SK-N-SH (cell line): ENCODE data around the gene SLC6A9. TPM values are rescaled to one million over a fixed set of nuclear protein-coding genes. Genes with fewer than 3 reads are reported as not detected.

Experiments used
- CTCF ChIA-PET: fragments of 300-600, 350-600 bp; formaldehyde crosslinking; extraction: SDS; loops from one replicate; lab custom pipeline; 2021; lab: Yijun Ruan, JAX
- POLR2A ChIA-PET: fragments of 350-600 bp; sonication (Branson Sonifier 250); formaldehyde crosslinking; extraction: SDS; loops from one replicate; lab custom pipeline; 2020; ENCODE audit warnings: antibody characterized with exemption, inconsistent platforms; lab: Yijun Ruan, JAX
- DNase-seq: peaks from one replicate; pipeline ENCODE4 v3.0.0; 2012
- H2AFZ ChIP-seq: fragments of 200-600 bp; sonication (generic); 2 replicates; pipeline ENCODE4 v1.8.1; 2016; ENCODE audit warnings: antibody characterized with exemption, mild to moderate bottlenecking, low read depth
- H3F3A ChIP-seq: fragments of 200-600 bp; sonication (generic); replicated peaks from 2 replicates; pipeline ENCODE3; 2016; ENCODE audit warnings: antibody characterized with exemption, mild to moderate bottlenecking; ENCODE audit not compliant: insufficient read depth
- H3K27ac ChIP-seq, 2 experiments: fragments of 200-500 bp in 1 of 2; fragments of 200-600 bp in 1 of 2; sonication (Bioruptor generic) in 1 of 2; sonication (generic), shearing (Covaris generic) in 1 of 2; 2 replicates each; pipeline versions ENCODE4 v1.5.1 to v1.6.1; 2014 to 2016; ENCODE audit warnings: low read depth in 2 of 2, inconsistent platforms in 1 of 2, low read length in 1 of 2, mild to moderate bottlenecking in 1 of 2, mixed read lengths in 1 of 2
- H3K27me3 ChIP-seq: fragments of 200-600 bp; sonication (generic), shearing (Covaris generic); 2 replicates; pipeline ENCODE4 v1.6.1; 2016; ENCODE audit warnings: mixed run types; ENCODE audit not compliant: insufficient read depth
- H3K36me3 ChIP-seq, 2 experiments: fragments of 200-500 bp in 1 of 2; fragments of 200-600 bp in 1 of 2; sonication (Bioruptor generic) in 1 of 2; sonication (generic) in 1 of 2; replicated peaks in 1 of 2; 2 replicates each; pipeline versions ENCODE3 to v1.5.1; 2014 to 2016; ENCODE audit warnings: low read length in 1 of 2, mild to moderate bottlenecking in 1 of 2; ENCODE audit not compliant: insufficient read depth in 2 of 2, control insufficient read depth in 1 of 2
- H3K4me1 ChIP-seq, 2 experiments: fragments of 200-500 bp in 1 of 2; fragments of 200-600 bp in 1 of 2; sonication (Bioruptor generic) in 1 of 2; sonication (generic), shearing (Covaris generic) in 1 of 2; 2 replicates each; pipeline versions ENCODE4 v1.5.1 to v1.6.1; 2014 to 2016; ENCODE audit warnings: low read depth in 1 of 2, low read length in 1 of 2, mixed run types in 1 of 2; ENCODE audit not compliant: insufficient read depth in 2 of 2, control insufficient read depth in 1 of 2
- H3K4me2 ChIP-seq: fragments of 200-600 bp; sonication (generic), shearing (Covaris generic); 2 replicates; pipeline ENCODE4 v1.6.1; 2017; ENCODE audit warnings: mixed run types
- H3K4me3 ChIP-seq, 2 experiments: fragments of 200-500 bp in 1 of 2; fragments of 200-600 bp in 1 of 2; sonication (Bioruptor generic) in 1 of 2; sonication (generic), shearing (Covaris generic) in 1 of 2; 2 replicates each; pipeline versions ENCODE4 v1.5.1 to v1.8.1; 2014 to 2016; ENCODE audit warnings: low read depth in 2 of 2, inconsistent platforms in 1 of 2, low read length in 1 of 2, mild to moderate bottlenecking in 1 of 2, mixed read lengths in 1 of 2, moderate library complexity in 1 of 2
- H3K79me2 ChIP-seq: fragments of 200-600 bp; sonication (generic); 2 replicates; pipeline ENCODE4 v1.8.1; 2017; ENCODE audit warnings: mild to moderate bottlenecking; ENCODE audit not compliant: insufficient read depth
- H3K9ac ChIP-seq: fragments of 200-600 bp; sonication (generic); 2 replicates; pipeline ENCODE4 v1.6.1; 2017; ENCODE audit warnings: mixed run types
- H3K9me2 ChIP-seq: fragments of 200-600 bp; sonication (generic); 2 replicates; pipeline ENCODE4 v1.6.1; 2017; ENCODE audit warnings: mixed run types
- H3K9me3 ChIP-seq: fragments of 200-600 bp; sonication (generic); 2 replicates; pipeline ENCODE4 v1.6.1; 2017; ENCODE audit warnings: mixed run types, mild to moderate bottlenecking, moderate library complexity
- H4K20me1 ChIP-seq: fragments of 200-600 bp; sonication (generic); 2 replicates; pipeline ENCODE4 v1.6.1; 2017; ENCODE audit warnings: mild to moderate bottlenecking, mixed run types; ENCODE audit not compliant: insufficient read depth
- CHD2 ChIP-seq: fragments of 150-350 bp; IDR thresholded peaks from 2 replicates; pipeline ENCODE4 v1.6.1; 2018; ENCODE audit warnings: low read length; ENCODE audit not compliant: partially characterized antibody
- EP300 ChIP-seq, 2 experiments: IDR thresholded peaks; 2 replicates each; pipeline versions ENCODE4 v1.4.0 to v1.6.1; 2012; ENCODE audit warnings: borderline replicate concordance in 1 of 2, low read depth in 1 of 2, low read length in 1 of 2
- EZH2phosphoT487 ChIP-seq: fragments of 200-600 bp; sonication (generic); IDR thresholded peaks from 2 replicates; pipeline ENCODE4 v1.6.1; 2017; ENCODE audit warnings: low read depth, mixed run types, mild to moderate bottlenecking, antibody characterized with exemption, moderate library complexity, borderline replicate concordance
- FOXJ3 ChIP-seq: sonication (generic); formaldehyde crosslinking; IDR thresholded peaks from 2 replicates; pipeline ENCODE4 v1.5.1; 2020; ENCODE audit warnings: mild to moderate bottlenecking, missing genetic modification reagents
- FOXM1 ChIP-seq: IDR thresholded peaks from 2 replicates; pipeline ENCODE4 v1.4.0; 2012; ENCODE audit warnings: low read depth, mild to moderate bottlenecking
- GABPA ChIP-seq: IDR thresholded peaks from 2 replicates; pipeline ENCODE4 v1.4.0; 2012; ENCODE audit warnings: low read depth, mild to moderate bottlenecking
- GATA2 ChIP-seq: sonication (generic); formaldehyde crosslinking; IDR thresholded peaks from 2 replicates; pipeline ENCODE4 v1.5.0; 2020; ENCODE audit warnings: mild to moderate bottlenecking, missing genetic modification reagents
- JUND ChIP-seq: IDR thresholded peaks from 2 replicates; pipeline ENCODE4 v1.4.0; 2012
- MEF2A ChIP-seq: IDR thresholded peaks from 2 replicates; pipeline ENCODE4 v1.4.0; 2012; ENCODE audit warnings: low read depth, borderline replicate concordance
- NFIC ChIP-seq: IDR thresholded peaks from 2 replicates; pipeline ENCODE4 v1.4.0; 2012; ENCODE audit warnings: borderline replicate concordance
- NRF1 ChIP-seq: IDR thresholded peaks from 2 replicates; pipeline ENCODE4 v1.6.1; 2012; ENCODE audit warnings: low read depth, mild to moderate bottlenecking, low read length
- PBX3 ChIP-seq: IDR thresholded peaks from 2 replicates; pipeline ENCODE4; 2012
- POLR2AphosphoS5 ChIP-seq: IDR thresholded peaks from 2 replicates; pipeline ENCODE4 v1.6.1; 2012; ENCODE audit warnings: low read depth, low read length
- RAD21 ChIP-seq: IDR thresholded peaks from 2 replicates; pipeline ENCODE4 v1.6.1; 2012; ENCODE audit warnings: mild to moderate bottlenecking, low read length
- RCOR1 ChIP-seq: fragments of 150-350 bp; IDR thresholded peaks from 2 replicates; pipeline ENCODE4 v1.6.1; 2017; ENCODE audit warnings: antibody characterized with exemption, low read length
- RXRA ChIP-seq: IDR thresholded peaks from 2 replicates; pipeline ENCODE4 v1.4.0; 2012; ENCODE audit warnings: low read depth, mild to moderate bottlenecking, borderline replicate concordance
- SIN3A ChIP-seq: IDR thresholded peaks from 2 replicates; pipeline ENCODE4 v1.6.1; 2012; ENCODE audit warnings: low read depth, mild to moderate bottlenecking, low read length, moderate library complexity, borderline replicate concordance
- TCF12 ChIP-seq: IDR thresholded peaks from 2 replicates; pipeline ENCODE4 v1.4.0; 2012
- TEAD4 ChIP-seq: IDR thresholded peaks from 2 replicates; pipeline ENCODE4 v1.4.0; 2012; ENCODE audit warnings: mild to moderate bottlenecking, borderline replicate concordance; ENCODE audit not compliant: insufficient read depth
- YY1 ChIP-seq: IDR thresholded peaks from 2 replicates; pipeline ENCODE4 v1.4.0; 2012; ENCODE audit warnings: low read depth, mild to moderate bottlenecking
- WGBS: methylation state at CpG from one replicate; pipeline ENCODE4 v1.1.6; 2017; ENCODE audit warnings: low lambda C conversion rate; 5-methylcytosine and 5-hydroxymethylcytosine counted together
- polyA plus RNA-seq, 3 experiments: library from polyadenylated mRNA; depleted of rRNA; stranded (reverse); fragments of >200 nt; gene quantifications; 2 replicates each; pipeline ENCODE4 v1.2.3, GENCODE V29; 2012
- TF ChIP-seq, protein P1 (sequence below): fragments of 150-350 bp; IDR thresholded peaks from 2 replicates; pipeline ENCODE4 v1.6.1; 2016; ENCODE audit warnings: mild to moderate bottlenecking, low read depth, low read length
- TF ChIP-seq, protein P2 (sequence below): IDR thresholded peaks from 2 replicates; pipeline ENCODE4 v1.4.0; 2012; ENCODE audit warnings: low read depth

The SLC6A9 gene
- polyA plus RNA-seq, 1 of the 3 experiments (the other 2 are of a cell fraction) = 3.9 TPM

GRCh38 chr1:43971336-43971980 is 59.8 kb downstream of the SLC6A9 start:
- TF ChIP-seq YY1 (no peak), FOXJ3 (CRISPR knock-in tag) (no peak), RAD21 (no peak), CHD2 (no peak), NRF1 (no peak), TEAD4 (no peak), NFIC (no peak), GABPA (no peak), RCOR1 (no peak), EP300 (IDR thresholded peaks at IDR 0.05; ENCODE audit: borderline replicate concordance in 1 of 2, low read depth in 1 of 2, low read length in 1 of 2) (no peak), SIN3A (no peak), POLR2AphosphoS5 (no peak), EZH2phosphoT487 (no peak)
- TF ChIP-seq, protein P1, sequence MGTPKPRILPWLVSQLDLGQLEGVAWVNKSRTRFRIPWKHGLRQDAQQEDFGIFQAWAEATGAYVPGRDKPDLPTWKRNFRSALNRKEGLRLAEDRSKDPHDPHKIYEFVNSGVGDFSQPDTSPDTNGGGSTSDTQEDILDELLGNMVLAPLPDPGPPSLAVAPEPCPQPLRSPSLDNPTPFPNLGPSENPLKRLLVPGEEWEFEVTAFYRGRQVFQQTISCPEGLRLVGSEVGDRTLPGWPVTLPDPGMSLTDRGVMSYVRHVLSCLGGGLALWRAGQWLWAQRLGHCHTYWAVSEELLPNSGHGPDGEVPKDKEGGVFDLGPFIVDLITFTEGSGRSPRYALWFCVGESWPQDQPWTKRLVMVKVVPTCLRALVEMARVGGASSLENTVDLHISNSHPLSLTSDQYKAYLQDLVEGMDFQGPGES = no peak
- TF ChIP-seq, protein P2, sequence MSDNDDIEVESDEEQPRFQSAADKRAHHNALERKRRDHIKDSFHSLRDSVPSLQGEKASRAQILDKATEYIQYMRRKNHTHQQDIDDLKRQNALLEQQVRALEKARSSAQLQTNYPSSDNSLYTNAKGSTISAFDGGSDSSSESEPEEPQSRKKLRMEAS = no peak
- ChIA-PET CTCF (interaction anchor here (0.9 to 1.7 kb wide), 3 partner anchors 36 to 221 kb away, joined by 3 to 5 read pairs (median 3); no protein-coding TSS in a partner anchor), POLR2A (interaction anchor here (1.4 kb wide), 1 partner anchor 9 kb away, joined by 3 read pairs; no protein-coding TSS in a partner anchor)
- no peaks in the 10 kb centered on the region for H3K27me3 ChIP-seq
- H3F3A ChIP-seq = peaks cover 14% of the 10 kb centered on the region
- peaks cover 8 to 34% of the 10 kb centered on the region in 2 experiments; a peak in 1 of 4 replicates for H3K4me1 ChIP-seq
- H2AFZ ChIP-seq = no peak overlapping the region
- H4K20me1 ChIP-seq = peaks cover 10% of the 10 kb centered on the region
- peak overlapping the region; percentile 98 to 100; a peak in 1 of 4 replicates for H3K4me3 ChIP-seq
- DNase-seq = no peak
- H3K9ac ChIP-seq = no peak overlapping the region
- H3K27ac ChIP-seq = no peak overlapping the region; a peak in 1 of 4 replicates
- 97% methylated on average over 13 of the region's 17 CpGs for WGBS
- H3K9me2 ChIP-seq = no peaks in the 10 kb centered on the region
- peaks cover 35% of the 10 kb centered on the region for H3K79me2 ChIP-seq
- H3K36me3 ChIP-seq = peaks cover 3 to 42% of the 10 kb centered on the region in 2 experiments
- H3K4me2 ChIP-seq = peak overlapping the region; percentile 95; the same call in 1 of the 2 replicates
- no peaks in the 10 kb centered on the region for H3K9me3 ChIP-seq

DNA sequence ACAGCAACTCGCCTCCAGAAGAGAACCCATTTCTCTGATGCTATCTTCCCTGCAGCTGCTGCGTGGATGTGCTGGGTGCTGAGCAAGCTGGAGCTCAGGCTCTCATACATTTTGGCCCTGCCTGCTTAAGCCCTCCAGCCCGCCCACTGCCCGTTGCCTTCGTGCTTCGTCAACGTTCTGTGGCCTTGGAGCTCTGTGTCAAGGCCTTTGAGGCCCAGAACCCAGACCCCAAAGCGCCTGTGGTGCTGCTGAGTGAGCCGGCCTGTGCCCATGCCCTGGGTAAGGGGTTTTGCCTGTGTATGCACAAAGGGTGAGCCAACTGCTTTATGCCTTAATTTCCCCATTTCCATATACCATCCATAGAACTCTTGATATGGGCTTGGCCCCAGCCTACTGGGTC is 60.4 kb downstream of the SLC6A9 start:
- 66% methylated on average over 7 of the region's 9 CpGs for whole genome bisulfite sequencing
- CTCF ChIA-PET = interaction anchor here (0.7 to 1.7 kb wide), 4 partner anchors 25 to 70 kb away, joined by 3 to 5 read pairs (median 3); no protein-coding TSS in a partner anchor

More for the DNA sequence above, 60.4 kb downstream of the SLC6A9 start:
- peaks cover 0 to 38% of the 10 kb centered on the region in 2 experiments for H3K36me3 ChIP-seq
- H3K4me2 ChIP-seq = peak overlapping the region; percentile 95
- no peak for DNase-seq
- no peaks in the 10 kb centered on the region for H3K27me3 ChIP-seq
- H3K4me1 ChIP-seq = peaks cover 7 to 29% of the 10 kb centered on the region in 2 experiments; a peak in 1 of 4 replicates
- TF ChIP-seq, protein P2 = no peak
- TF ChIP-seq FOXM1 (no peak), GATA2 (no peak), MEF2A (no peak), TCF12 (no peak), JUND (no peak), EP300 (IDR thresholded peaks at IDR 0.05; ENCODE audit: borderline replicate concordance in 1 of 2, low read depth in 1 of 2, low read length in 1 of 2) (no peak), RXRA (no peak), CHD2 (no peak), PBX3 (no peak), RCOR1 (no peak)
- H3K4me3 ChIP-seq = peak overlapping the region; percentile 98 to 100
- POLR2A ChIA-PET = interaction anchor here (0.9 to 1.4 kb wide), 4 partner anchors 7 to 60 kb away, joined by 3 to 4 read pairs (median 3); no protein-coding TSS in a partner anchor
- peaks cover 29% of the 10 kb centered on the region for H3K79me2 ChIP-seq
- no peaks in the 10 kb centered on the region for H3K9me2 ChIP-seq
- H3K27ac ChIP-seq = no peak overlapping the region; a peak in 1 of 4 replicates
- H4K20me1 ChIP-seq = peaks cover 4% of the 10 kb centered on the region
- peaks cover 14% of the 10 kb centered on the region for H3F3A ChIP-seq
- H2AFZ ChIP-seq = no peak overlapping the region
- H3K9me3 ChIP-seq = no peaks in the 10 kb centered on the region
- H3K9ac ChIP-seq = peak overlapping the region; percentile 82; the same call in 1 of the 2 replicates
